ENCODE data around the gene SCN9A. TPM values are rescaled to one million over a fixed set of nuclear protein-coding genes. Genes with fewer than 3 reads are reported as not detected.
"Not testable (repeated sequence)": the region's sequence is repeated elsewhere in the genome, so short reads cannot be mapped to it uniquely, and the experiment has no call there.

The SCN9A gene
- total RNA-seq, 2 donors from 2014 or later: 3.8 to 4.5 TPM

GRCh38 chr2:166413255-166413654, 37.5 kb upstream of the SCN9A start:
- ATAC-seq (ENCODE audit: insufficient number of reproducible peaks, low FRiP score, low read depth) (no peak), DNase-seq (ENCODE audit: low spot score) (no peak)
- no peak for TF ChIP-seq CTCF (IDR thresholded peaks at IDR 0.05)
- H3K4me1 ChIP-seq (ENCODE audit: control insufficient read depth in 1 of 2, low read depth in 2 of 2): no peaks in the 10 kb centered on the region
- H3K4me3 ChIP-seq: no peak overlapping the region
- no peaks in the 10 kb centered on the region for H3K27me3 ChIP-seq (replicated peaks; ENCODE audit: insufficient read depth)
- no peak overlapping the region for H3K27ac ChIP-seq
- H3K9me3 ChIP-seq: no peaks in the 10 kb centered on the region
- H3K36me3 ChIP-seq: no peaks in the 10 kb centered on the region

GRCh38 chr2:166411473-166412230, 35.9 kb upstream of the SCN9A start:
- no peak for TF ChIP-seq CTCF (IDR thresholded peaks at IDR 0.05)
- H3K4me3 ChIP-seq: no peak overlapping the region
- H3K27ac ChIP-seq: no peak overlapping the region
- no peaks in the 10 kb centered on the region for H3K36me3 ChIP-seq
- no peaks in the 10 kb centered on the region for H3K27me3 ChIP-seq (replicated peaks; ENCODE audit: insufficient read depth)
- H3K4me1 ChIP-seq (ENCODE audit: control insufficient read depth in 1 of 2, low read depth in 2 of 2): no peaks in the 10 kb centered on the region
- no peaks in the 10 kb centered on the region for H3K9me3 ChIP-seq
- ATAC-seq (ENCODE audit: insufficient number of reproducible peaks, low FRiP score, low read depth) (no peak), DNase-seq (ENCODE audit: low spot score) (no peak)

- no peaks in the 10 kb centered on the region for H3K9me3 ChIP-seq
- no peak for DNase-seq (ENCODE audit: low spot score)
- no peak overlapping the region for H3K27ac ChIP-seq
- H3K4me3 ChIP-seq: no peak overlapping the region
- no peak for ATAC-seq (ENCODE audit: insufficient number of reproducible peaks, low FRiP score, low read depth)
- no peak for TF ChIP-seq CTCF (IDR thresholded peaks at IDR 0.05)
- no peaks in the 10 kb centered on the region for H3K36me3 ChIP-seq
- no peaks in the 10 kb centered on the region for H3K4me1 ChIP-seq (ENCODE audit: control insufficient read depth in 1 of 2, low read depth in 2 of 2)
- no peaks in the 10 kb centered on the region for H3K27me3 ChIP-seq (replicated peaks; ENCODE audit: insufficient read depth)
These were observed 35.2 kb upstream of the SCN9A start for GRCh38 chr2:166410828-166411472.

- not testable (repeated sequence) for H3K9me3 ChIP-seq; H3K36me3 ChIP-seq; DNase-seq (ENCODE audit: low spot score); H3K27me3 ChIP-seq (replicated peaks; ENCODE audit: insufficient read depth); ATAC-seq (ENCODE audit: insufficient number of reproducible peaks, low FRiP score, low read depth); H3K4me1 ChIP-seq (ENCODE audit: control insufficient read depth in 1 of 2, low read depth in 2 of 2); H3K27ac ChIP-seq; H3K4me3 ChIP-seq
These were observed 32.0 kb upstream of the SCN9A start for GRCh38 chr2:166407746-166408145.

- Histone ChIP-seq H3K36me3 (no peaks in the 10 kb centered on the region), H3K27me3 (replicated peaks; ENCODE audit: insufficient read depth) (no peaks in the 10 kb centered on the region), H3K4me3 (no peak overlapping the region), H3K9me3 (no peaks in the 10 kb centered on the region), H3K4me1 (ENCODE audit: control insufficient read depth in 1 of 2, low read depth in 2 of 2) (no peaks in the 10 kb centered on the region), H3K27ac (no peak overlapping the region)
- no peak for TF ChIP-seq CTCF (IDR thresholded peaks at IDR 0.05)
- DNase-seq (ENCODE audit: low spot score): no peak
- ATAC-seq (ENCODE audit: insufficient number of reproducible peaks, low FRiP score, low read depth): no peak
These were observed 30.6 kb upstream of the SCN9A start for GRCh38 chr2:166406374-166406773.
